ENCODE results near the gene ETFRF1. TPM values are rescaled to one million over a fixed set of nuclear protein-coding genes. Genes with fewer than 3 reads are reported as not detected.

ETFRF1 gene
- total RNA-seq, 2 experiments from 2014 or later = 32.9 to 39.8 TPM

DNA sequence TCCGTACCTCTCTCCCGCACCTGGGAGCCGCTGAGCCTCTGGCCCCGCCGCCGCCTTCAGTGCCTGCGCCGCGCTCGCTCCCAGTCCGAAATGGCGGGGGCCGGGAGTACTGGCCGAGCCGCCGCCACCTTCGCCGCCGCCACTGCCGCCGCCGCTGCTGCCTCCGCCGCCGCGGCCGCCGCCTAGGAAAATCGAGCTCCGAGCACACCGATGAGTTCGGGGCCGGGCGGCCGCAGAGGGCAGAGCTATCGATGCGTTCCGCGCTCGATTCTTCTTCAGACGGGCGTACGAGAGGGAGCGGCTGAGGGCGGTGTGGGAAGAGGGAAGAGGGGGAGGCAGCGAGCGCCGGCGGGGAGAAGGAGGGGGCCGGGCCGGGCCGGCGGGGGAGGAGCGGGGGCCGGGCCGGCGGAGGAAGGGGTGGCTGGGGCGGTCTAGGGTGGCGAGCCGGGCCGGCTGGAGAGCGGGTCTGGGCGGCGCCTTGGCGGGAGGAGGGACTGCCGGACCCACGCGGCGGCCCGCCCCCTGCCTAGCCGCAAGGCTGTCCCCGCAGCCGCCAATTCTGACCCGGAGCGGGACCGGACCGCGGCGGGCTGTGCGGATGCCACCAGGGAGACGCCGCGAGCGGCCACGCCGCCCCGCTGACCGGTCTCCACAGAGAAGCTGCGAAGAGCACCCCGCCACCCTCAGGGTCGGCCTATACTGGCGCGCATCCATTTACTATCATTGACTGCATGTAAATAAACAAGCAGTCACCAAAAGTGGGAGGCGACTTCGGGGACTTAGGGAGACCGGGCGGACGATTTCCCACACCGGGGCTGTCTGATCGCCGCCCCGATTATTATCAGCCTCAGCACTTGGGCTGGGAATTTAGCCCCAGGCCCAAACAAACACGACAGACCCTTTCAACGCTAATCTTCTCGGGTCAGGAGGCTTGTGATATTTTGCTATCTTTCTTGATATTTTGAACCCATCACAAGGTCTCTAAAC, 56.0 kb downstream of the ETFRF1 start, which contains the start of gene KRAS:
Gene KRAS, minus strand, starts transcription at position 186 of the 987 bp plus-strand sequence.
- Mint-ChIP-seq H3K4me3 (peak within 1 kb of the TSS; percentile 99), H3K27ac (peak within 1 kb of the TSS; percentile 85), H3K27me3 (no peaks in the 10 kb centered on the region), H3K9me3 (no peaks in the 10 kb centered on the region), H3K4me1 (ENCODE audit: low read depth) (peaks cover 53% of the 10 kb centered on the region), H3K36me3 (ENCODE audit: low read depth) (peaks cover 24% of the 10 kb centered on the region)
- Histone ChIP-seq H3K9me3 (ENCODE audit: control insufficient read depth in 1 of 2, insufficient read depth in 1 of 2, low read length in 2 of 2) (no peaks in the 10 kb centered on the region), H3K27ac (ENCODE audit: low read depth in 1 of 2, low read length in 2 of 2) (peak within 1 kb of the TSS; percentile 52 to 73), H3K27me3 (ENCODE audit: control insufficient read depth in 1 of 2, insufficient read depth in 2 of 2, low read length in 2 of 2) (no peaks in the 10 kb centered on the region), H3K4me3 (ENCODE audit: low read length) (peak within 1 kb of the TSS; percentile 85), H3K4me1 (ENCODE audit: insufficient read depth, low read length) (peaks cover 29% of the 10 kb centered on the region), H3K36me3 (ENCODE audit: insufficient read depth, low read length) (no peaks in the 10 kb centered on the region)
- TF ChIP-seq, protein P1, sequence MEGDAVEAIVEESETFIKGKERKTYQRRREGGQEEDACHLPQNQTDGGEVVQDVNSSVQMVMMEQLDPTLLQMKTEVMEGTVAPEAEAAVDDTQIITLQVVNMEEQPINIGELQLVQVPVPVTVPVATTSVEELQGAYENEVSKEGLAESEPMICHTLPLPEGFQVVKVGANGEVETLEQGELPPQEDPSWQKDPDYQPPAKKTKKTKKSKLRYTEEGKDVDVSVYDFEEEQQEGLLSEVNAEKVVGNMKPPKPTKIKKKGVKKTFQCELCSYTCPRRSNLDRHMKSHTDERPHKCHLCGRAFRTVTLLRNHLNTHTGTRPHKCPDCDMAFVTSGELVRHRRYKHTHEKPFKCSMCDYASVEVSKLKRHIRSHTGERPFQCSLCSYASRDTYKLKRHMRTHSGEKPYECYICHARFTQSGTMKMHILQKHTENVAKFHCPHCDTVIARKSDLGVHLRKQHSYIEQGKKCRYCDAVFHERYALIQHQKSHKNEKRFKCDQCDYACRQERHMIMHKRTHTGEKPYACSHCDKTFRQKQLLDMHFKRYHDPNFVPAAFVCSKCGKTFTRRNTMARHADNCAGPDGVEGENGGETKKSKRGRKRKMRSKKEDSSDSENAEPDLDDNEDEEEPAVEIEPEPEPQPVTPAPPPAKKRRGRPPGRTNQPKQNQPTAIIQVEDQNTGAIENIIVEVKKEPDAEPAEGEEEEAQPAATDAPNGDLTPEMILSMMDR (IDR thresholded peaks at IDR 0.05) = no peak
- CTCF ChIA-PET = interaction anchor here (0.6 to 1.9 kb wide), 3 partner anchors 10 to 133 kb away, joined by 3 to 11 read pairs (median 3); no protein-coding TSS in a partner anchor
- peak; percentile 83 to 97 (median 89) for DNase-seq
- intact Hi-C loops (cut with DNase I, micrococcal nuclease) = loop anchor here in 1 of 2 experiments (5.0 kb wide), 2 partner anchors 46 to 199 kb away; a partner anchor contains a TSS
- peak; percentile 91 for ATAC-seq (ENCODE audit: poor library complexity)
- POLR2A ChIA-PET = interaction anchor here (0.6 to 1.9 kb wide), 29 partner anchors 9 to 849 kb away, joined by 3 to 33 read pairs (median 4); partner anchors contain the start of genes DNAI7 and ETFRF1

DNA sequence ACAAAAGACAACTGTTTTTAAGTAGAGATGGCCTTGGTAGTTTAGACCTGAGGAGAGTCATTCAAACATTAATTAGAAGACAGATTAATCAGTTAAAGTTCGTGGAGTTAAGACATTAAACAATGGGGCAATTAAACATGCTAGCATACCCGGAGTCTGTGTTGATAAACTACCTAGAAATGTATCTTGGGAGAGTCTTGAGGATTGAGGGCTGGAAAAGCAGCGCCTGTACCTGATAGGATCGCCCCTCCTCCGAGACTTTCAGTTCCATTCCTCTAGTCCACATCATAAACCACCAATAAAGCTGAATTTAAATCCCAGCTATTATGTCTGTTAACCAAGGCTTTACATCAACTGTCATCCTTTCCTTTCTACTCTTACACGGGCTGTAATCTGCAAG, 56.7 kb downstream of the ETFRF1 start:
- Histone ChIP-seq H3K4me1 (ENCODE audit: insufficient read depth, low read length) (peaks cover 29% of the 10 kb centered on the region), H3K9me3 (ENCODE audit: control insufficient read depth in 1 of 2, insufficient read depth in 1 of 2, low read length in 2 of 2) (no peaks in the 10 kb centered on the region), H3K4me3 (ENCODE audit: low read length) (peak overlapping the region; percentile 85), H3K36me3 (ENCODE audit: insufficient read depth, low read length) (no peaks in the 10 kb centered on the region), H3K27me3 (ENCODE audit: control insufficient read depth in 1 of 2, insufficient read depth in 2 of 2, low read length in 2 of 2) (no peaks in the 10 kb centered on the region), H3K27ac (ENCODE audit: low read depth in 1 of 2, low read length in 2 of 2) (peak overlapping the region in 1 of 2 donors; percentile 73)
- Mint-ChIP-seq H3K36me3 (ENCODE audit: low read depth) (peaks cover 21% of the 10 kb centered on the region), H3K9me3 (no peaks in the 10 kb centered on the region), H3K4me1 (ENCODE audit: low read depth) (peaks cover 52% of the 10 kb centered on the region), H3K4me3 (peak overlapping the region; percentile 87), H3K27me3 (no peaks in the 10 kb centered on the region), H3K27ac (peak overlapping the region; percentile 85)
- ChIA-PET CTCF (interaction anchor here (1.0 to 1.9 kb wide), 2 partner anchors 11 to 132 kb away, joined by 3 to 11 read pairs; no protein-coding TSS in a partner anchor), POLR2A (interaction anchor here (1.1 to 1.9 kb wide), 8 partner anchors 10 to 125 kb away, joined by 4 to 33 read pairs (median 5); no protein-coding TSS in a partner anchor)
- ATAC-seq (ENCODE audit: poor library complexity) (no peak), DNase-seq (no peak)
- intact Hi-C loops (cut with DNase I, micrococcal nuclease) = loop anchor here in 1 of 2 experiments (5.0 kb wide), 2 partner anchors 46 to 199 kb away; a partner anchor contains a TSS
- TF ChIP-seq, protein P1 (IDR thresholded peaks at IDR 0.05) = no peak

DNA sequence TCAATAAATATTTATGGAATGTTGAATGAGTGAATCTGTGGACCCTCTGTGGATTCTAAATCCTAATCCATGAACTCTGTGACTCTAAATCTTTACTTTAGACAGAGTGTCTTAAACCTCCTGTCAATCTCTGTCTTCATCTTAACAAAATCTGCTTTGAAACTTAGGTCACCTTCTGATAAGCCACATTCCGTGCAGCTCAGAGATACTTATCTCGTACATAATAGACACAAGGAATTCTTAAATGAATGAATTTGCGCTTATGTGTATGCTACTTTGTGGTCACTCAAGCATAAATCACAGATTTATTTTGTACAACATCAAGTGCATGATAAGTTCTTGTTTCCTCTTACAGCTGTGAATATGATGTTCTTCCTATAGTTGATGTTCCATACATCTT, 57.9 kb downstream of the ETFRF1 start:
- intact Hi-C loops (cut with DNase I, micrococcal nuclease) = loop anchor here in 1 of 2 experiments (5.0 kb wide), 2 partner anchors 44 to 201 kb away; a partner anchor contains a TSS
- peak overlapping the region; percentile 85 for H3K27ac Mint-ChIP-seq
- POLR2A ChIA-PET = interaction anchor here (0.6 to 1.7 kb wide), 2 partner anchors 22 to 124 kb away, joined by 3 to 4 read pairs; no protein-coding TSS in a partner anchor

More for the DNA sequence above, 57.9 kb downstream of the ETFRF1 start:
- Mint-ChIP-seq H3K9me3 (no peaks in the 10 kb centered on the region), H3K4me1 (ENCODE audit: low read depth) (peaks cover 42% of the 10 kb centered on the region), H3K27me3 (no peaks in the 10 kb centered on the region), H3K36me3 (ENCODE audit: low read depth) (peaks cover 14% of the 10 kb centered on the region), H3K4me3 (peak overlapping the region; percentile 87)
- Histone ChIP-seq H3K27ac (ENCODE audit: low read depth in 1 of 2, low read length in 2 of 2) (no peak overlapping the region), H3K4me3 (ENCODE audit: low read length) (no peak overlapping the region), H3K4me1 (ENCODE audit: insufficient read depth, low read length) (peaks cover 27% of the 10 kb centered on the region), H3K36me3 (ENCODE audit: insufficient read depth, low read length) (no peaks in the 10 kb centered on the region), H3K9me3 (ENCODE audit: control insufficient read depth in 1 of 2, insufficient read depth in 1 of 2, low read length in 2 of 2) (no peaks in the 10 kb centered on the region), H3K27me3 (ENCODE audit: control insufficient read depth in 1 of 2, insufficient read depth in 2 of 2, low read length in 2 of 2) (no peaks in the 10 kb centered on the region)
- CTCF ChIA-PET = no interaction called here
- TF ChIP-seq, protein P1 (IDR thresholded peaks at IDR 0.05) = no peak
- no peak for DNase-seq
- no peak for ATAC-seq (ENCODE audit: poor library complexity)

Measured in CD4-positive, alpha-beta T cell (primary cell).